Glutamatergic neuron (in vitro differentiated cells): Measurements from ENCODE around the gene HMGCS1. TPM values are rescaled to one million over a fixed set of nuclear protein-coding genes. Genes with fewer than 3 reads are reported as not detected.
A peak's percentile ranks its signal among the peaks of the same experiment; 100 is the strongest.
"Not testable (repeated sequence)": the region's sequence is repeated elsewhere in the genome, so short reads cannot be mapped to it uniquely, and the experiment has no call there.

Source experiments
- DNase-seq: peaks from one replicate; pipeline ENCODE4 v3.0.0; 2022
- H3K27ac Mint-ChIP-seq: one replicate; pipeline ENCODE4 v1.8.0; 2020; ENCODE audit warnings: mild to moderate bottlenecking, mixed read lengths, inconsistent platforms; ENCODE audit not compliant: unreplicated experiment
- H3K27me3 Mint-ChIP-seq: one replicate; pipeline ENCODE4 v1.8.0; 2020; ENCODE audit warnings: mild to moderate bottlenecking, moderate library complexity, mixed read lengths, inconsistent platforms; ENCODE audit not compliant: unreplicated experiment
- H3K36me3 Mint-ChIP-seq: one replicate; pipeline ENCODE4 v1.8.0; 2020; ENCODE audit warnings: mild to moderate bottlenecking, mixed read lengths, inconsistent platforms; ENCODE audit not compliant: unreplicated experiment
- H3K4me1 Mint-ChIP-seq: one replicate; pipeline ENCODE4 v1.8.0; 2020; ENCODE audit warnings: mild to moderate bottlenecking, low read depth, mixed read lengths, inconsistent platforms; ENCODE audit not compliant: unreplicated experiment
- H3K4me3 Mint-ChIP-seq: one replicate; pipeline ENCODE4 v1.8.0; 2020; ENCODE audit warnings: mild to moderate bottlenecking, mixed read lengths, inconsistent platforms; ENCODE audit not compliant: unreplicated experiment
- H3K9me3 Mint-ChIP-seq: one replicate; pipeline ENCODE4 v1.8.0; 2020; ENCODE audit warnings: mild to moderate bottlenecking, moderate library complexity, mixed read lengths, inconsistent platforms; ENCODE audit not compliant: unreplicated experiment
- CTCF ChIP-seq: fragments of 200-600 bp; sonication (generic); IDR thresholded peaks from one replicate; pipeline ENCODE4 v1.5.0; 2021; ENCODE audit not compliant: partially characterized antibody, unreplicated experiment
- total RNA-seq: library from RNA; stranded (reverse); fragmentation: NEBNext Ultra II Directional; extraction: Animal tissue kit (Norgen Biotek cat#: 25700); gene quantifications from one replicate; pipeline ENCODE4 v1.2.1, GENCODE V29; 2021; ENCODE audit not compliant: unreplicated experiment

HMGCS1 gene
- total RNA-seq, 1 donor from 2014 or later = 452 TPM

- DNase-seq = no peak
- H3K36me3 Mint-ChIP-seq = no peaks in the 10 kb centered on the region
- H3K27ac Mint-ChIP-seq = peak overlapping the region; percentile 84
- TF ChIP-seq CTCF = no peak
- peaks cover 13% of the 10 kb centered on the region for H3K9me3 Mint-ChIP-seq
- peaks cover 11% of the 10 kb centered on the region for H3K27me3 Mint-ChIP-seq
- peaks cover 39% of the 10 kb centered on the region for H3K4me1 Mint-ChIP-seq
- H3K4me3 Mint-ChIP-seq = peak overlapping the region; percentile 92
Observed at GRCh38 chr5:43313854-43314457, 744 bp upstream of the HMGCS1 start.

DNA sequence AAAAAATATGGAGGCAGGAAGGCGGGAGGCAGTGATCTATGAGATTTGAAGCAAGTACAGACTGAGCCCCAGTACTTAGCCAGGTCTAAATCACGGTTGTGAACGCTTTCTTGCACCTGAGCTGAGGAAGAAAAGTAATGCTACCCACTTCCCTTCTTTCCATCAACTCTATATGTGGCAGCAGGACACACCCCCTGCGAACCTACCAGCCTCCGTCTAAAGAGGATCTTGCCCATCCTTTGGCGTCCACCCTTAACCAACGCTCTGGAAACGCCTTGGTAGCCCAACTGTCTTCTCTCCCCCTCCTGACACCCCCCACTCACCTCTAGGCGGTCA is 545 bp downstream of the HMGCS1 start:
- no peak for TF ChIP-seq CTCF
- DNase-seq = no peak
- Mint-ChIP-seq H3K9me3 (peaks cover 13% of the 10 kb centered on the region), H3K4me1 (peaks cover 51% of the 10 kb centered on the region), H3K27me3 (peaks cover 11% of the 10 kb centered on the region), H3K36me3 (no peaks in the 10 kb centered on the region), H3K27ac (peak overlapping the region; percentile 92), H3K4me3 (peak overlapping the region; percentile 92)

DNA sequence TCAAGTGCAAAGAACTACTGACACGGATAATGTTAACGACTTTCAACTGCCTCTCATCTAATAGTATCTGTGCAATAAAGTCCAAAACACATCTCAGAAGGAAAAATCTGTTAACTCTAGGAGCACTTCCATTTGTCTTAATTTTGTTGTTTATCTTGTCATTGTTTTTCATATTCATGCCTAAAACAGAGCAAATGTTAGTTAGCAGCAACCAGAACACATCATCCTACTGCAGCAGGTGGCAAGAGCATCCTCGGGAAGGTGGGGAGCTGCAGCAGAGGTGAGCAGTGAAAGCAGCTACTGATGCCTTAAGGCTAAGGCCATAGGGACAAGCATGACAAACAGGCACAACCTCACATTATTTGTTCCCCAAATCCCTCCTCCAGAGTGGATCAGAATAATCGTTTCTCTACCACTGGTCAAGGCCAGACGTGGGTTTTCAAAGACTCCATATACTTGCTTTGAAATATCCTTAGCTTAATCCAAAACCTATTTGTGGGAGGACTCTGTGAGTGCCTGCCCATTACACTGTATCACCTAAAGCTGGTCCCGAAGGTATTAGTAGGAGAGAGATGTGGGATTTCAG is 1.0 kb downstream of the HMGCS1 start:
- peak overlapping the region; percentile 92 for H3K27ac Mint-ChIP-seq
- peaks cover 11% of the 10 kb centered on the region for H3K27me3 Mint-ChIP-seq
- peak overlapping the region; percentile 92 for H3K4me3 Mint-ChIP-seq
- peaks cover 14% of the 10 kb centered on the region for H3K9me3 Mint-ChIP-seq
- H3K36me3 Mint-ChIP-seq = no peaks in the 10 kb centered on the region
- H3K4me1 Mint-ChIP-seq = peaks cover 49% of the 10 kb centered on the region
- no peak for TF ChIP-seq CTCF
- DNase-seq = no peak

- Mint-ChIP-seq H3K27ac (peak overlapping the region; percentile 34), H3K9me3 (peaks cover 11% of the 10 kb centered on the region), H3K4me1 (peaks cover 40% of the 10 kb centered on the region), H3K36me3 (no peaks in the 10 kb centered on the region), H3K27me3 (peaks cover 9% of the 10 kb centered on the region), H3K4me3 (peak overlapping the region; percentile 92)
- DNase-seq = no peak
- no peak for TF ChIP-seq CTCF
Observed at GRCh38 chr5:43309637-43310036, 3.6 kb downstream of the HMGCS1 start.

DNA sequence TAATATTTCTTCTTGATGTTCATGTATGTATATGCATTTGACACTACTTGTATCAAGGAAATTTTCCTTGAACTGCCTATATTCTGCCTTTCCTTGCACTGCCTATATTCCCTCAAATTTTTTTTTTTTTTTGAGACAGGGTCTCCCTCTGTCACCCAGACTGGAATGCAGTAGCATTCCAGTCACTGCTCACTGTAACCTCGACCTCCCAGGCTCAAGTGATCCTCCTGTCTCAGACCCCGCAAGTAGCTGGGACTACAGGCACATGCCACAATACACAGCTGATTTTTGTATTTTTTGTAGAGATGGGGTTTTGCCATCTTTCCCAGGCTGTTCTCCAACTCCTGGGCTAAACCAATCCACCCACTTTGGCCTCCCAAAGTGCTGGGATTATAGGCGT is 4.1 kb downstream of the HMGCS1 start:
- Mint-ChIP-seq H3K4me3 (peak overlapping the region; percentile 92), H3K4me1 (peaks cover 35% of the 10 kb centered on the region), H3K27ac (peak overlapping the region; percentile 52), H3K36me3 (no peaks in the 10 kb centered on the region), H3K9me3 (peaks cover 11% of the 10 kb centered on the region), H3K27me3 (peaks cover 9% of the 10 kb centered on the region)
- no peak for TF ChIP-seq CTCF
- DNase-seq = no peak

DNA sequence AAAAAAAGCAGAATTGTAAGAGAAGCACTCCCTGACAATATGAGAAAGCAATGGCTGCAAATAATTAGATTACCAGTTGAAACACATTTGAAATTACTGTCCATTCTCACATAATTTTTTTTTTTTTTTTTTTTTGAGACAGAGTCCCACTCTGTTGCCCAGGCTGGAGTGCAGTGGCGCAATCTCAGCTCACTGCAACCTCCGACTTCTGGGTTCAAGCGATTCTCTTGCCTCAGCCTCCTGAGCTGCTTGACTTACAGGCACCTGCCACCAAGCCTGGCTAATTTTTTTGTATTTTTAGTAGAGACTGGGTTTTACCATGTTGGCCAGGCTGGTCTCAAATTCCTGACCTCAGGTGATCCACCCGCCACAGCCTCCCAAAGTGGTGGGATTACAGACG is 6.3 kb downstream of the HMGCS1 start:
- not testable (repeated sequence) for DNase-seq, H3K36me3 Mint-ChIP-seq, H3K9me3 Mint-ChIP-seq, H3K27ac Mint-ChIP-seq, H3K27me3 Mint-ChIP-seq
- H3K4me1 Mint-ChIP-seq = peaks cover 43% of the 10 kb centered on the region
- peak overlapping the region; percentile 81 for H3K4me3 Mint-ChIP-seq
